Stimulated activated CD4-positive, alpha-beta T cell treated with anti-CD3 and anti-CD28 coated beads, Interleukin-2, amount 100 ng/mL, for 24 hours (primary cell): ENCODE results near the gene ASTE1.
"Not testable (repeated sequence)": the region's sequence is repeated elsewhere in the genome, so short reads cannot be mapped to it uniquely, and the experiment has no call there.

Experiments
- DNase-seq, 2 donors: peaks; one replicate each; pipeline ENCODE4 v3.0.0-alpha.2; 2020

The ASTE1 gene

DNA sequence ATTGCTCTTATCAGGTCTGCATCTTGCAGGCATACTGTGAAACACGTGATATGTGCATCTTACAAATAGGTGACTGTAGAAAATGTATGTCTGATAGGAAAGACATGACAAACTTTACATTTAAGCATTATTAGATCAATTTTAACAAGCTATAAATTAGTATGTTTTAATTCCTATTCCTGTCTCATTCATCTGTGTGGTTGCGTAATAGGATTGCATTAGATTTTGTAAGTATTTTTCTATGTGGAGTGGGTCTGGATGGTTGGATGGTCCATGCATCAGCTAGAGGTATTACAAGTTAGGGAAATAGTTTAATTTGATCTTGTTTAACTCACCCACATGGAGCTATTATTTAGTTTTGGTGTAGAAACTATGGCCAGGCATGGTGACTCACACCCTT lies 18.8 kb downstream of the ASTE1 start:
- DNase-seq = no peak

DNA sequence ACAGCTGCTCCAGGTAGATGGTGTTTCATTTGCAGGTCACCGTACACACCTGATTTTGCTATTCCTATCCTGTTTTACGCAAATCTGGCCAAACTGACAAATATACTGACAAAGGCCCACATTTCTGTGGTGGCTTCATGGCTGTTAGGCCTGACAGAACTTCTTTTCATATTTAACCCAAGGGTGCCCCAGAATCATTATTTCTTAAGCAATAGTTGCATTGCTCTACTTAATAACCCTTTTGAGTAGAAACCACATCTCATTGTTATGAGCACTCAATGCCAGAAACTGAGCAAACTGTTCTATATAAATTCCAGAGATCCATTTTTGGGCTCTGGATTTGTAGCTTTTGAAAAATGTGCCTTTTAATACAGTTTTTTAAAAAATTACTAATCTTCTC lies 19.4 kb downstream of the ASTE1 start:
- DNase-seq = no peak

DNA sequence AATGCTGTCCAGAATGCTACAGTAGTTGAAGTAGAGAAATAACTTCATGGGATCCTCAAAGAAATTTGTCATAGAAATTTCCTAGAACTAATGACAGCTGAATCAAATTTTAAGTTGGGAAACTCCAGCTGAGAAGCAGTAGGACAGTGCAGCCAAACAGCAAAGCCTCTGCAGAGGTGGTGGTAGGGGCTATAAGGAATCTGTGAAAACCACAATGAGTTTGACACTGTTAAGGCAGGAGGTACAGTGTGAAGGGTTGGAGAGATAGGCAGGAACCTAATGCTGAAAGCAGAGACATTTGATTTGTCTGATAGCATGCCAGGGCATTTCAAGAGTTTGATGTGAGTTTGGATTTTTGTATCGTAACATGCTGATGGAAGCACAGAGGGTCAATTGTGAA lies 22.0 kb downstream of the ASTE1 start:
- DNase-seq = no peak

DNA sequence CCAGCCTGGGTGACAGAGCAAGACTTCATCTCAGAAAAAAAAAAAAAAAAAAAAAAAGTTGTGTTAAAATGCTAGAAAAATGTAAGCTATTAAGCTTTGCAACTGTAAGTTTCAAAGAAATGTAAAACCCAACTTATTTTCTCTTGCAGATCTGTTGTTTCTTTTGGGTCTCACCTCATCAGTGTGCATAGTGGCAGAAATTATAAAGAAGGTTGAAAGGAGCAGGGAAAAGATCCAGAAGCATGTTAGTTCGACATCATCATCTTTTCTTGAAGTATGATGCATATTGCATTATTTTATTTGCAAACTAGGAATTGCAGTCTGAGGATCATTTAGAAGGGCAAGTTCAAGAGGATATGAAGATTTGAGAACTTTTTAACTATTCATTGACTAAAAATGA lies 25.6 kb downstream of the ASTE1 start:
- no peak for DNase-seq

DNA sequence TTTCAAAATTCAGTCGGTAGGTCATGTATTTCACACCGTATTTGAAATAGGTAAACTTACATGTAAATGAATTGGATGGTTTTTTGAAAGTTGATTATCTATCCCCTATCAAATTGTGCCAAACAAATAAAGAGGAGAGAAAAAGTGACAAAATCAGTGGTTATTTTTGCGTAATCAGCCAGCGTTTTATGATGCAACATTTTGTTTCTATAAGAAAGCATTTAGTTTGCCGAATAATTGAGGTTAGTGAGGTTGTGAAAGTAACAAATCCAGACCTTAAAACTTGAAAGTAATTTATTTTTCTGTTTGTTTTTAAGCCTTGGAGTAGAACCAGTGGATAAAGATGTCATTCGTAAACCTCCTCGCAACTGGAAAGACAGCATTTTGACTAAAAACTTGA lies 29.3 kb downstream of the ASTE1 start:
- no peak for DNase-seq

DNA sequence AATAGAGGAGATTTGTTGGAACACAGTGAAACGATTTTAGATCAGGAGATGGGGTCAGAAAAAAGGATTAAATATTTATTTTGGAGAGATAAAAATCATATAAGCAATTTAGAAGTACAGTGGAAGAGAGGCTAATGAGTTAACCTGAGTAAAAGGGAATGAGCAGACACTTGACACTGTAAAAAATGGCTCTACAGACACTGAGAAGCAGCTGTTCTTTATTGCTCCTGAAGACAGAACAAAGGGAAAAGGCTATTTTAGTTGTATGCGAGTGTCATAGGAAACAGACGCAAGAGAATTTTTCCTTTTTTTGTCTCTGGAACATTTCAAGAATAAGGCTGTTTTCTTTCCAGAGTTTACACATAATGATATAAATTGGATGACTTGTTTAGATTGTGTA lies 34.3 kb downstream of the ASTE1 start:
- DNase-seq = no peak

DNA sequence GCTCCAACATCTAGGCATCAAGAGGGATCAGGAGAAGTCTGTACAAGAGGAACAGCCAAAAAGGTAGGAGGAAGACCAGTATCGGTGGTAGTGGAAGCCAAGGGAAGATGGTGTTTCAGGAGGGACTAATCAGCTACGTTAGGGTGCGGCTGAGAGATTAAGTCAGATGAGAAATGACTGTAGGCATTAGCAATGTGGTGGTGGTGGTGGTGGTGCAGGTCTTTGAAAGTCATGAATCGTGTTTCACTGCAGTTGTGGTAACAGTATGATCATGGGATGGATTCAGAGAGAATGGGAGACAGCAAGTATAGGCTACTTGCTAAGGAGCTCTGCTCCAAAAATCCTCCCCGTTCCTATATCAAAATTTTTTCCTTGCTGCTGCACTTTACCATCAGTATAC lies 35.5 kb downstream of the ASTE1 start:
- DNase-seq = no peak

DNA sequence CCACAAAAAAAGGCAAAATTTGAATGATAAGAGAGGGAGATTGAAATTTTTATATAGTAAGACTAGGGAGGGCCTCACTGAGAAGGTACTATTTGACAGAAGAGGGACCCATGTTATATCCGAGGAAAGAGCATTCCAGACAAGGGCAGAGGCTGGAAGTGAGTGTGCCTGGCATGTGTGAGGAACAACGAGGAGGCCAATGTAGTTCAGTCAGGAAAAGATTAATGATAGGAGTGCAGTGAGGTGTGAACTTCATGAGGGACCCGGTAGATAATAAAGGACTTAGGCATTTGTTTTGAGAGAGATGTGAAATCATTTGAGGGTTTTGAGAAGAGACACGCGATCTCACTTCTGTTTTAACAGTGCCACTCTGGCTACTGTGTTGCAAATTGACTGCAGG lies 36.3 kb downstream of the ASTE1 start:
- DNase-seq = no peak

DNA sequence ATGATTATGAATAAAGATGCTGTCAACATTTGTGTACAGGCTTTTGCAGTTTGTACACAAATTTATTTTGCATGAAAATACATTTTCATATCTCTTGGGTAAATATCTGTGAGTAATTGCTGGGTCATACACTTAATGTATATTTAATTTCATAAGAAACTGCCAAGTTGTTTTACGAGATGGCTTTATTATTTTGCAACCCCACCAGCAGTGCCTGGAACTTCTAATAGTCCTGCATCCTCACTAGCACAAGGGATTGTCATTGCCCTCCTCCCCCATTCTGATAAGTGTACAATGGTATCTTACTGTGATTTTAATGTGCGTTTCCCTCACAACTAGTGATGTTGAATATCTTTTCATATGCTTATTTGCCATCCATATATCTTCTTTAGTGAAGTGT lies 45.2 kb downstream of the ASTE1 start:
- no peak for DNase-seq

DNA sequence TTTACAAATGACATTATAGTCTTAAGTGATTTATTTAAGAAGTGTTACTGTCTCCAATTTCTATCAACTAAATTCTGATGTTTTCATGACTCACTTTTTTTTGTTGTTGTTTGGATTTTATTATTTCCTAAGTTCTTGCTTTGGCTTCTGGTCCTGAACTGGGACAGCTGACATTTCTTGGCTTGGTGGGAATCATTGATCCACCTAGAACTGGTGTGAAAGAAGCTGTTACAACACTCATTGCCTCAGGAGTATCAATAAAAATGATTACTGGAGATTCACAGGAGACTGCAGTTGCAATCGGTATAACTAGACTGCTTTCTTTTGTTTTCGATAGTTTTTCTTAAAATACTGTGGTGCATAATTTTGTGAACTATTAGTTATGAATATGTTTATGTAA lies 47.5 kb downstream of the ASTE1 start:
- DNase-seq = no peak

DNA sequence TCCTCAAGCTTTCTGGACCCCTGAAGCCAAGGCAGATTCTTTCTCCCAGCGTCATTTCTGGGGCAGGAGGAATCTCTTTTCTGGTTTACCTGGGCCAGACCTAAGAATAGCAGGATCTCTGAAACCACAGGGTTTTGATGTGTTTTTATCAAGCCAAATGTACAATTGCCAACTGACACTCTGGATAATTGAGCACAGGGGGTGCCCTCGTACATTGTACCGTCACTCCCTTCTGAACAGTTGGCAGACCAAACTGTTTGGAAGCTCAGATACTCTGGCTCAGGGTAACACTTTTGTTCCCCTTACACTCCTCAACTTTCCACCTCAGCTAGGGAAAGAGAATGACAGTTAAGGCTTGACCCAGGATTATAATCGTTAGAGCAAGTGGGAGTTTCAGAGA lies 49.9 kb downstream of the ASTE1 start:
- no peak for DNase-seq

DNA sequence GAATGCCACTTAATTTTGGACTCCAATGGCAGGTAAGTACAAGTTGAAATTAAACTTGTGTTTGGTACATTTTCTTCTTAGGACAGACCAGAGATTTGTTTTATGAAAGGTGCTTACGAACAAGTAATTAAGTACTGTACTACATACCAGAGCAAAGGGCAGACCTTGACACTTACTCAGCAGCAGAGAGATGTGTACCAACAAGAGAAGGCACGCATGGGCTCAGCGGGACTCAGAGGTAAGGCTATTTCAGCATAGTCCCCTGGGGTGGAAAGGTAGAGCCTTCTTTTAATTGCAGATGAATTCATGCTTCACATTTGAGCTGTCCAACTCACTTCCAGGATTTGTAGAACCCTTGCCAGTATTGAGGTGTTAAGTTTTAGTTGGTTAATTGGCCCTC lies 51.4 kb downstream of the ASTE1 start:
- DNase-seq = no peak

DNA sequence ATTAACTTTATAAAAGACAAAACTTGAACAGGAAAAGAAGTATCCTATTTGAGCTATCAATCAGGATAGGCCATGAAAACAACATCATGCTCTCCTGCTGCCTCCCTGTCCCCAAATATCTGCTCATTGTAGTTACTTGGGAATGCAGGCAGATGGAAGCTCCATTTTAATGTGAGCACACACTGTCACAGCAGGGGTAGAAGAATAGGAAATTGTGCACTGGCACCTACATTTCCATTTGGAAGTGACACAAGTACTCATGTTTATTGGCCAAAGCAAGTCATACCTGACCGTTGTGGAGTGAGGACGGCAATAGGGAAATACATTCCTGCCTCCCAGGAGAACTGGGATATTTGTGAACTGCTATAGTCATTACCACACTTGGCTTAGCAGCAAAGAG lies 52.4 kb downstream of the ASTE1 start:
- no peak for DNase-seq

DNA sequence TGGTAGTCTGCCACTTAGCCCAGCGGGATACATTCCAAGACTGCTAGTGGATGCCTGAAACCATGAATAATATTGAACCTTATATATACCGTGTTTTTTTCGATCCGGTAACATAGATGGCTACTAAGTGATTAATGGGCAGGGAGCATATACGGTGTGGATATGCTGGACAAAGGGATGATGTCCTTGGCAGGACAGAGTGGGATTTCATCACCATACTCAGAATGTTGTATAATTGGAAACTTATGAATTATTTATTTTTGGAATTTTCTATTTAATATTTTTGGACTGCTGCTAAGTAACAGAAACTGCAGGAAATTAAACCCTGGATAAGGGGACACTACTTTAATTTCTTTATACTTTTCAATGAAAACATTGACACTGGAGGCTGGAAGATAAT lies 53.2 kb downstream of the ASTE1 start:
- DNase-seq = no peak

DNA sequence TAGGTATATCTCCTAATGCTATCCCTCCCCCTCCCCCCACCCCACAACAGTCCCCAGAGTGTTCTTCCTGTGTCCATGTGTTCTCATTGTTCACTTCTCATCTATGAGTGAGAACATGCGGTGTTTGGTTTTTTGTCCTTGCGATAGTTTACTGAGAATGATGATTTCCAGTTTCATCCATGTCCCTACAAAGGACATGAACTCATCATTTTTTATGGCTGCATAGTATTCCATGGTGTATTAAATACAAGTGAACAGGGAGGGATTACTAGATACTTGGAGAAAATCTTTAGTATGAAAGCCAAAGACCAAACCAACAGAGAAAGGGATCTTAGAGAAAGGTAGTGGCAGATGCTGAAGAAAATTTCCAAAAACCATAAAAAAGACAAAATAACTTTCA lies 54.0 kb downstream of the ASTE1 start:
- DNase-seq = not testable (repeated sequence)

DNA sequence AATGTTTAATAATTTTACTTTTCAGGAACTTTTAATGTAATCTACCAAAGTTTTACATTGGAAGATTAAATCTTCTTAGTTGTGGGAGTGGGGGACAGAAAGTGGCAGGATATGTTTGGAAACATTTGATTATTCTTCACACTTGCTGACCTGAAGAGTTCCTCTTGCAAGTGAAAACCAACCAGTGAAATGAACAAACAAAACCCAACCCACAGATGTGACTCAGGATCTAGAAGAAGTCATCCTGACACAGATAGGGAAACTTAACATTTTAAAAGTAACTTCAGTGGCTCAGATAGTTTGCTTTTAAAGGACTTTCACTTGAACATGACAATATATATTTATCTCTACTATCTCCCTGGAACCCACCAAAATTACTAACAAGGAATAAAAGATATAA lies 55.4 kb downstream of the ASTE1 start:
- DNase-seq = no peak

DNA sequence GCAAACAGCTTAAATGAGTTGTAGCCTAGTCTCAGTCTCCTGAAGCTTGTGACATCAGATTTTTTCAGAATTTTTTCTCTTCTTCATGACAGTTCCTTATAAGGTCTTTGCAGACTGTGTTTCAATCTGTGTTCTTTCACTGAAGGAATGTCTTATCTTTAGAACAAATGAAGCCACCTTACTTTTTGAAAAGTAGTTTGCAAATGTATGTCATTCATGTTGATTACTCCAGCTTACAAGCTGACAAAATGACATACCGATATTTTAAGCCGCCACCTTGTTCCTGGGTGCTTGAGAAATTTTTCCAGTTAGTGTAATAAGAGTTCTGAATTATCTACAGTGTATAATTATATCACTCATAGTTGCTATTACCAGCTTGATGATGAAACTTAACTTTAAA lies 57.0 kb downstream of the ASTE1 start:
- DNase-seq = no peak

DNA sequence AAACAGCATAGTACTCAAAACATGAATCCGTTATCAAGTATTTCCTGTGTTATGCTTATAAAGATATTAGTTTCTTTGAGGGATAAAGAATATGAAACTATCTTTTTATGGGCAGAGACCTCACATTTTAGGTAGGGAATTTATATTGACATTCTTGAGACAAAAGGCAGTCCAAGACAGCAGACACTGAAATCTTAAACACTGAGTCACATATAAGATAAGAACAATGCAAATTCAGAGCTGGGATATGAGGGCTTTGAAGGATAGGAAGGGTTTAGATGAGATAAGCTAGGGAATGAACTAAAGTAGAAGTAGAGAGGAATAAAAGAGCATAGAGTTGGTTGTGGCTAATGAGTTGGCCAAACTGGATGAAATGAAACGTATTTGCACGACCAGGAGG lies 58.4 kb downstream of the ASTE1 start:
- DNase-seq = no peak

DNA sequence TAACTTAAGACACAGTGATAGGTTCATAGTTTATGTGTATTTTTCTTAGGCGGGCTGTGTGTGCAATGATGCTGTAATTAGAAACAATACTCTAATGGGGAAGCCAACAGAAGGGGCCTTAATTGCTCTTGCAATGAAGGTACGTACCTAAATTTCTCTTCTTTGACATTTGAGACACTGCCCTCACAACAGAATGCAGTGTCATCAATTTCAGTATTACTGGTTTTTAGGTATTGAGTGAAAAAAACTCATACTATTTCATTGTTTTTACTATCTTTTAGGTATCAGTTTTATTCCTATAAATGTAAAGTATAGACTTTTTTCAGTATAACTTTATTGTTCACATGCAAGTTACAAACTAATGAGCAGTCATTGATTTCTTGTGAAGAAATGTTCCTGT lies 59.3 kb downstream of the ASTE1 start:
- no peak for DNase-seq

DNA sequence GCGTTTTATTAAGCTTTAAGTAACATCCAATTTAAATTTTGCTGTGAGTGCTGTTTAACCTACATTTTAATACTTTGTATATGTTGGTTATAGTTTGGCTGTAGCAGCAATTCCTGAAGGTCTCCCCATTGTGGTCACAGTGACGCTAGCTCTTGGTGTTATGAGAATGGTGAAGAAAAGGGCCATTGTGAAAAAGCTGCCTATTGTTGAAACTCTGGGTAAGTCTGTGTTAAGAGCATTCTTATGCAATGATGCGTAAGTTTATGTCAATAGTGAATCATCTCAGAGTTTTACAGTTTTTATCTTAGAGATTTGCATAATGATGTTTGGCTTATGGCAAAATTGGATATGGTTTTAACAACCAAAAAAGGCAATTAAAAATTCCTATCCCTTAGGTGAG lies 62.7 kb downstream of the ASTE1 start:
- no peak for DNase-seq
